Bronchial epithelial cell (primary cell): ENCODE data around the gene CHAD. TPM values are rescaled to one million over a fixed set of nuclear protein-coding genes. Genes with fewer than 3 reads are reported as not detected.

Source experiments
- DNase-seq: peaks from one replicate; pipeline ENCODE4 v3.0.0-alpha.2; 2010; ENCODE audit warnings: low read depth
- FAIRE-seq: peaks from 2 replicates; lab custom pipeline; 2011; peaks lifted over from hg19 to GRCh38; lab: Jason Lieb, UNC
- H3K27me3 ChIP-seq: 2 replicates; pipeline ENCODE4 v1.5.1; 2011; ENCODE audit warnings: low read length; ENCODE audit not compliant: control insufficient read depth, insufficient read depth
- H3K36me3 ChIP-seq: 2 replicates; pipeline ENCODE4 v1.5.1; 2011; ENCODE audit warnings: low read length; ENCODE audit not compliant: control insufficient read depth, insufficient read depth
- H3K4me3 ChIP-seq: 2 replicates; pipeline ENCODE4 v1.5.1; 2011; ENCODE audit warnings: mild to moderate bottlenecking, low read depth, low read length, control low read depth
- CTCF ChIP-seq: IDR thresholded peaks from 2 replicates; pipeline ENCODE4 v1.5.1; 2011; ENCODE audit warnings: mild to moderate bottlenecking, moderate library complexity, low read length, control low read depth, inconsistent platforms; ENCODE audit not compliant: insufficient read depth, severe bottlenecking
- total RNA-seq: library from RNA; depleted of rRNA; stranded (reverse); fragments of >200 nt; gene quantifications from 2 replicates; pipeline ENCODE4 v1.2.1, GENCODE V29; 2014

CHAD gene
- total RNA-seq, 1 donor from 2014 or later, result not detected

- no peaks in the 10 kb centered on the region for H3K27me3 ChIP-seq
- peak overlapping the region; percentile 54 for H3K4me3 ChIP-seq
- H3K36me3 ChIP-seq, result peaks cover 2% of the 10 kb centered on the region
- peak; percentile 34 for TF ChIP-seq CTCF
- peak; percentile 42 for DNase-seq
- FAIRE-seq, result no peak
Observed at GRCh38 chr17:50426814-50427787, 41.6 kb downstream of the CHAD start.

GRCh38 chr17:50426472-50426782 is 42.3 kb downstream of the CHAD start:
- Histone ChIP-seq H3K36me3 (no peaks in the 10 kb centered on the region), H3K4me3 (peak overlapping the region; percentile 54), H3K27me3 (no peaks in the 10 kb centered on the region)
- DNase-seq (no peak), FAIRE-seq (no peak)
- TF ChIP-seq CTCF, result no peak

GRCh38 chr17:50425682-50426471 is 42.8 kb downstream of the CHAD start, which contains the start of gene ACSF2:
Gene ACSF2, plus strand, starts transcription at chr17:50426218. Its CDS starts 44 bp downstream, at chr17:50426262.
- H3K36me3 ChIP-seq, result no peaks in the 10 kb centered on the region
- no peak for FAIRE-seq

GRCh38 chr17:50424996-50425681 is 43.5 kb downstream of the CHAD start:
- no peak for DNase-seq
- no peak for FAIRE-seq
- H3K36me3 ChIP-seq, result no peaks in the 10 kb centered on the region
- H3K4me3 ChIP-seq, result no peak overlapping the region
- no peak for TF ChIP-seq CTCF
- no peaks in the 10 kb centered on the region for H3K27me3 ChIP-seq

More at GRCh38 chr17:50425682-50426471, 42.8 kb downstream of the CHAD start, which contains the start of gene ACSF2:
- Histone ChIP-seq H3K27me3 (no peaks in the 10 kb centered on the region), H3K4me3 (peak within 1 kb of the TSS; percentile 54)
- DNase-seq, result no peak
- no peak for TF ChIP-seq CTCF

- no peaks in the 10 kb centered on the region for H3K27me3 ChIP-seq
- no peak for DNase-seq
- no peak overlapping the region for H3K4me3 ChIP-seq
- TF ChIP-seq CTCF, result no peak
- FAIRE-seq, result no peak
- H3K36me3 ChIP-seq, result no peaks in the 10 kb centered on the region
Observed at GRCh38 chr17:50424246-50424995, 44.3 kb downstream of the CHAD start.
